ENCODE data around the gene GSTP1. TPM values are rescaled to one million over a fixed set of nuclear protein-coding genes. Genes with fewer than 3 reads are reported as not detected.

The GSTP1 gene
- total and polyA plus RNA-seq, 12 donors = 249 to 642 (median 332) TPM

DNA sequence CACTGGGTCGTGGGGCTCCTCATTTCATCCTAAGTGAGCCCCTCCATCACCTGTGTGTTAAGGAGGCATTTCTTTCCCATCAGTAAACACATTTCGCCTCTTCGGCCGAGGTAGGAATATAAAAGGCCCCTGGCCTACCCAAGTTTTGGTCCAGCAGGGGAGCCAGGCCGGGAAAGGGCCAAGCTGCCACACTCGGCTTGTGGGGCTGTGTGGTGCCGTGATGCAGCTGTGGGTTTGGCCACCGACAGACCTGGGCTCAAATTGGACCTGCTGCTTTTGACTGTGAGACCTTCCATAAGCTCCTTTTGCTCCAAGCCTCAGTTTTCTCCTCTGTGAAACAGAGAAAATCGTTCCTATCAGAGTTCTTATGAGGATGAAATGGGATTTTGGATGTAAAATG, 23.9 kb downstream of the GSTP1 start:
- Histone ChIP-seq H3K4me1 (peaks cover 12 to 27% (median 20%) of the 10 kb centered on the region in 9 donors), H3K27ac (peak overlapping the region in 9 of 10 donors; percentile 89 to 97 (median 92)), H3K36me3 (peaks cover 0 to 43% (median 37%) of the 10 kb centered on the region in 9 donors), H3K27me3 (no peaks in the 10 kb centered on the region), H3K4me3 (peak overlapping the region; percentile 85 to 100 (median 92)), H3K9me3 (no peaks in the 10 kb centered on the region)
- ATAC-seq (no peak), DNase-seq (no peak)
- TF ChIP-seq, protein P1, sequence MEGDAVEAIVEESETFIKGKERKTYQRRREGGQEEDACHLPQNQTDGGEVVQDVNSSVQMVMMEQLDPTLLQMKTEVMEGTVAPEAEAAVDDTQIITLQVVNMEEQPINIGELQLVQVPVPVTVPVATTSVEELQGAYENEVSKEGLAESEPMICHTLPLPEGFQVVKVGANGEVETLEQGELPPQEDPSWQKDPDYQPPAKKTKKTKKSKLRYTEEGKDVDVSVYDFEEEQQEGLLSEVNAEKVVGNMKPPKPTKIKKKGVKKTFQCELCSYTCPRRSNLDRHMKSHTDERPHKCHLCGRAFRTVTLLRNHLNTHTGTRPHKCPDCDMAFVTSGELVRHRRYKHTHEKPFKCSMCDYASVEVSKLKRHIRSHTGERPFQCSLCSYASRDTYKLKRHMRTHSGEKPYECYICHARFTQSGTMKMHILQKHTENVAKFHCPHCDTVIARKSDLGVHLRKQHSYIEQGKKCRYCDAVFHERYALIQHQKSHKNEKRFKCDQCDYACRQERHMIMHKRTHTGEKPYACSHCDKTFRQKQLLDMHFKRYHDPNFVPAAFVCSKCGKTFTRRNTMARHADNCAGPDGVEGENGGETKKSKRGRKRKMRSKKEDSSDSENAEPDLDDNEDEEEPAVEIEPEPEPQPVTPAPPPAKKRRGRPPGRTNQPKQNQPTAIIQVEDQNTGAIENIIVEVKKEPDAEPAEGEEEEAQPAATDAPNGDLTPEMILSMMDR (IDR thresholded peaks at IDR 0.05) = no peak
- intact Hi-C loops (cut with DNase I) = loop anchor here in 2 of 10 donors (2.0 to 5.0 kb wide), 2 partner anchors 23 to 35 kb away; no protein-coding TSS in a partner anchor
- 43 to 50% methylated on average over 9 of the region's 9 CpGs for WGBS, 2 donors

GRCh38 chr11:67608486-67608885, 24.9 kb downstream of the GSTP1 start:
- DNase-seq (no peak), ATAC-seq (no peak)
- Histone ChIP-seq H3K36me3 (peaks cover 0 to 53% (median 40%) of the 10 kb centered on the region in 9 donors), H3K9me3 (no peaks in the 10 kb centered on the region), H3K4me1 (peaks cover 12 to 27% (median 20%) of the 10 kb centered on the region in 9 donors), H3K27me3 (no peaks in the 10 kb centered on the region), H3K27ac (no peak overlapping the region), H3K4me3 (peak overlapping the region in 1 of 10 donors; percentile 88)
- 94 to 97% methylated on average over 8 of the region's 8 CpGs for WGBS, 2 donors
- TF ChIP-seq, protein P1 (IDR thresholded peaks at IDR 0.05) = no peak
- intact Hi-C loops (cut with DNase I) = loop anchor here in 1 of 10 donors (5.0 kb wide), 1 partner anchor 36 kb away; no protein-coding TSS in a partner anchor

DNA sequence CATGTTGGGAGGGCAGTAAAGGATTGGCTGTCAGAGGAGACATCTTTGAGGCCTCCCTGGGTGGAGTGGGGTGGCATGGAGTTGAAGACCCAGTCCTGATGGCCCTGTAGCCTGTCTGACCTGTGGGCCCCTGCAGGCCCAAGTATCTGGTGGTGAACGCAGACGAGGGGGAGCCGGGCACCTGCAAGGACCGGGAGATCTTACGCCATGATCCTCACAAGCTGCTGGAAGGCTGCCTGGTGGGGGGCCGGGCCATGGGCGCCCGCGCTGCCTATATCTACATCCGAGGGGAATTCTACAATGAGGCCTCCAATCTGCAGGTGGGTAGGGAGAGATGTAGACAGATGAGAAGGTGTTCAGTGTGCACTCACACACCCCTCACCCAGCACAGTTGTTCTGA, 25.7 kb downstream of the GSTP1 start:
- no peak for DNase-seq
- WGBS, 2 donors = 91% methylated on average over 10 of the region's 10 CpGs
- ATAC-seq = no peak
- H3K4me3 ChIP-seq = no peak overlapping the region
- TF ChIP-seq, protein P1 (IDR thresholded peaks at IDR 0.05) = no peak
- no peak overlapping the region for H3K27ac ChIP-seq
- peaks cover 17 to 36% (median 29%) of the 10 kb centered on the region in 9 donors for H3K4me1 ChIP-seq
- H3K36me3 ChIP-seq = peaks cover 0 to 54% (median 40%) of the 10 kb centered on the region in 9 donors
- intact Hi-C loops (cut with DNase I) = loop anchor here in 1 of 10 donors (5.0 kb wide), 1 partner anchor 37 kb away; no protein-coding TSS in a partner anchor
- H3K9me3 ChIP-seq = no peaks in the 10 kb centered on the region
- H3K27me3 ChIP-seq = no peaks in the 10 kb centered on the region

- peaks cover 20 to 40% (median 31%) of the 10 kb centered on the region in 9 donors for H3K4me1 ChIP-seq
- TF ChIP-seq, protein P1 (IDR thresholded peaks at IDR 0.05) = no peak
- intact Hi-C loops (cut with DNase I) = no loop called here
- peaks cover 0 to 54% (median 40%) of the 10 kb centered on the region in 9 donors for H3K36me3 ChIP-seq
- ATAC-seq = no peak
- H3K27ac ChIP-seq = no peak overlapping the region
- H3K27me3 ChIP-seq = peaks cover 0 to 8% (median 5%) of the 10 kb centered on the region in 7 donors
- peak in 1 of 2 donors; percentile 2 for DNase-seq
- H3K4me3 ChIP-seq = no peak overlapping the region
- 77 to 81% methylated on average over 15 of the region's 15 CpGs for WGBS, 2 donors
- H3K9me3 ChIP-seq = no peaks in the 10 kb centered on the region
Measured at GRCh38 chr11:67610302-67610868, 26.8 kb downstream of the GSTP1 start.

All from heart right ventricle (tissue), 16 donors.